K562 (cell line): ENCODE results near the gene NSF. TPM values are rescaled to one million over a fixed set of nuclear protein-coding genes. Genes with fewer than 3 reads are reported as not detected.

Source experiments
- DNMT1 ChIP-seq: fragments of 450-650 bp; IDR thresholded peaks from 2 replicates; pipeline ENCODE4 v1.6.1; 2016; ENCODE audit warnings: antibody characterized with exemption, mild to moderate bottlenecking
- ELK1 ChIP-seq: sonication (generic); formaldehyde crosslinking; IDR thresholded peaks from 2 replicates; pipeline ENCODE4 v1.8.1; 2022; ENCODE audit warnings: missing genetic modification reagents
- ESRRA ChIP-seq: fragments of 450-650 bp; IDR thresholded peaks from 2 replicates; pipeline ENCODE4 v1.6.1; 2014; ENCODE audit warnings: low read depth, mild to moderate bottlenecking, moderate library complexity, borderline replicate concordance
- ETV1 ChIP-seq: fragments of 450-650 bp; conservative IDR thresholded peaks from 2 replicates; pipeline ENCODE4 v1.6.1; 2016; ENCODE audit warnings: missing genetic modification characterization, control low read depth, low read depth, missing compliant biosample characterization
- EZH2 ChIP-seq: IDR thresholded peaks from 2 replicates; pipeline ENCODE4 v1.6.1; 2012; ENCODE audit warnings: low read depth, mild to moderate bottlenecking, inconsistent platforms, low read length, borderline replicate concordance
- HNRNPK ChIP-seq: fragments of 200-400 bp; formaldehyde crosslinking; IDR thresholded peaks from one replicate; pipeline ENCODE4 v1.6.1; 2018; ENCODE audit warnings: mild to moderate bottlenecking, low read depth, low read length; ENCODE audit not compliant: poor library complexity, severe bottlenecking
- ID3 ChIP-seq, 2 experiments: fragments of 250-450 bp in 1 of 2; fragments of 450-650 bp in 1 of 2; sonication (Bioruptor Pico) in 1 of 2; IDR thresholded peaks; 2 replicates each; pipeline versions ENCODE4 v1.6.1 to v1.8.0; 2016 to 2021; ENCODE audit warnings: mild to moderate bottlenecking in 2 of 2, moderate library complexity in 2 of 2, missing compliant biosample characterization in 1 of 2, missing genetic modification characterization in 1 of 2
- KAT2B ChIP-seq: IDR thresholded peaks from one replicate; pipeline ENCODE4 v1.6.1; 2012; ENCODE audit warnings: low read depth, mild to moderate bottlenecking, control low read depth, inconsistent platforms, low read length, moderate library complexity
- MAZ ChIP-seq, 2 experiments: fragments of 450-650 bp in 1 of 2; sonication (generic) in 1 of 2; formaldehyde crosslinking; IDR thresholded peaks in 1 of 2; conservative IDR thresholded peaks in 1 of 2; 2 replicates each; pipeline versions ENCODE4 v1.4.0 to v1.5.0; 2020; ENCODE audit warnings: mild to moderate bottlenecking in 1 of 2, missing genetic modification reagents in 1 of 2
- MTA1 ChIP-seq: fragments of 450-650 bp; IDR thresholded peaks from 2 replicates; pipeline ENCODE4 v1.6.1; 2017; ENCODE audit warnings: borderline replicate concordance
- PBX2 ChIP-seq, 2 experiments: IDR thresholded peaks in 1 of 2; conservative IDR thresholded peaks in 1 of 2; 2 replicates each; pipeline ENCODE4 v1.6.1; 2016; ENCODE audit warnings: low read depth in 2 of 2, mild to moderate bottlenecking in 1 of 2, missing compliant biosample characterization in 1 of 2, missing genetic modification characterization in 1 of 2, moderate library complexity in 1 of 2
- PPARD ChIP-seq: fragments of 250-450 bp; sonication (Bioruptor Pico); IDR thresholded peaks from 2 replicates; pipeline ENCODE4 v1.8.0; 2022; ENCODE audit warnings: inconsistent platforms, mild to moderate bottlenecking, moderate library complexity
- STAT6 ChIP-seq: sonication (generic); formaldehyde crosslinking; IDR thresholded peaks from 2 replicates; pipeline ENCODE4 v1.8.1; 2023; ENCODE audit warnings: mild to moderate bottlenecking, missing genetic modification reagents
- WHSC1 ChIP-seq: IDR thresholded peaks from one replicate; pipeline ENCODE4 v1.6.1; 2012; ENCODE audit warnings: low read length, control low read depth, inconsistent platforms
- ZNF140 ChIP-seq: fragments of 250-450 bp; sonication (Bioruptor Pico); IDR thresholded peaks from 2 replicates; pipeline ENCODE4 v1.8.0; 2021; ENCODE audit warnings: moderate library complexity, mild to moderate bottlenecking, inconsistent platforms
- ZNF282 ChIP-seq: sonication (generic); formaldehyde crosslinking; IDR thresholded peaks from 2 replicates; pipeline ENCODE4 v1.8.1; 2023; ENCODE audit warnings: missing genetic modification reagents
- ZNF589 ChIP-seq: fragments of 200-800 bp; sonication (Bioruptor generic); IDR thresholded peaks from 2 replicates; pipeline ENCODE4 v1.6.1; 2016; ENCODE audit warnings: low read depth, missing genetic modification characterization, missing compliant biosample characterization
- polyA plus RNA-seq, 8 experiments: library from polyadenylated mRNA; depleted of rRNA in 4 of 8; stranded (reverse) in 5 of 8; unstranded in 3 of 8; fragments of >200 nt; fragmentation: Nextera tagmentation in 2 of 8; fragmentation: Illumina TruSeq in 1 of 8; extraction: Ambion mirVana in 2 of 8; extraction: Trizol in 1 of 8; gene quantifications; 2 replicates each; pipeline versions ENCODE4 v1.2.1 to v1.2.3, GENCODE V29; 2011 to 2014; ENCODE audit warnings: inconsistent platforms in 1 of 8, missing spikeins in 1 of 8
- total RNA-seq, 7 experiments: library from RNA; depleted of rRNA in 6 of 7; stranded (reverse); fragments of >200 nt in 6 of 7; fragmentation: Illumina TruSeq in 2 of 7; extraction: Trizol in 2 of 7; gene quantifications; 2 replicates each; pipeline versions ENCODE4 v1.2.1 to v1.2.3, GENCODE V29; 2011 to 2021; ENCODE audit warnings: low replicate concordance in 1 of 7

NSF gene
- total and polyA plus RNA-seq, 9 of the 15 experiments (the other 6 are each of a cell fraction or from before 2014, with no cell fraction given), result 16.7 to 39.8 (median 36.7) TPM

GRCh38 chr17:46782250-46782953, 191.9 kb downstream of the NSF start (continued):
- TF ChIP-seq ELK1 (no peak), STAT6 (no peak), ZNF589 (CRISPR knock-in tag) (no peak), PPARD (CRISPR knock-in tag) (no peak), EZH2 (no peak), ETV1 (no peak), MTA1 (no peak), ZNF140 (no peak), DNMT1 (no peak), KAT2B (no peak), MAZ (CRISPR knock-in tag; conservative IDR thresholded peaks at IDR 0.05 in 1 of 2, IDR thresholded peaks at IDR 0.05 in 1 of 2) (peak; percentile 90 to 100), ZNF282 (CRISPR knock-in tag) (no peak), WHSC1 (no peak), ID3 (CRISPR knock-in tag; IDR thresholded peaks at IDR 0.05) (no peak), ID3 (tag; IDR thresholded peaks at IDR 0.05) (0 out of 2 replicates have a peak, but pooled peaks have one; percentile 34), PBX2 (CRISPR knock-in tag; IDR thresholded peaks at IDR 0.05; ENCODE audit: low read depth) (no peak), PBX2 (tag; conservative IDR thresholded peaks at IDR 0.05; ENCODE audit: low read depth) (no peak), HNRNPK (no peak), ESRRA (0 out of 2 replicates have a peak, but pooled peaks have one; percentile 15)
